Activated gamma-delta T cell treated with anti-CD3 and anti-CD28 coated beads, Interleukin-2, amount 50 U/mL, for 16 hours (primary cell): ENCODE measurements around the gene TMEM223.
"Not testable (repeated sequence)": the region's sequence is repeated elsewhere in the genome, so short reads cannot be mapped to it uniquely, and the experiment has no call there.

ENCODE experiments used
- DNase-seq: peaks from one replicate; pipeline ENCODE4 v3.0.0-alpha.2; 2020; ENCODE audit warnings: low read depth

Gene TMEM223

DNA sequence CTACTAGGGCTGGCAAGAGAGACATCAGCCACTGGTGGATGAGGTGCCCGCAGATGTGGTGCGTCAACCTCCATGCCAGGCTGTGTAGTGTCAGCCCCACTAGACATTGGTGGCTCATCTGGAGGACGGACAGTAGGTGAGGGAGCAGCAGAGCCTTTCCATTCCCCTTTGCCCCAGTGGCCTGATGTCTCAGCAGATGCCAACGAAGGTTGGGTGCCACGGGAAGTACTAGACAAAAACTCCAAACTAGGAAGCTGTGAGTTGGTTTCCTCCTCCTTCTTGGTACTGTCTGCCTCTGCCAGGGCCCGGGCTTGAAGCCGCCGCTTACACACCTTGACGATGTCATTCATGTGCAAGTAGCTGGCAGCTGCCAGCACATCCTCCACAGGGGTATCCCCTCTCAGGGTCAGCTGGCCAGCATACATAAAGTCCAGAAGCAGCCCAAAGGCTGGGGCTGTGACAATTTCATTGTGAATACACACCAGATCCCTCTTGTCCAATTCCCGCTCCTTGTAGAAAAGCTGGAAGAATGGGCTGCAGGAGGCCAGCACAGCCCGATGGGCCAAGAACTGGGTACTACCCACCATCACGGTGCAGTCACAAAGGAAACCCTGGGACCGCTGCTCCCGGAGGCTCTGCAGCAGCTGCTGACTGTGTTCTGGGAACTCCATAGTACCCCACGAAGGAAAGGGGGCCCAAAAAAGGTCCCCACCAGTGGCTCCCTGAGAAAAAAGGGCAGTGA, 38.6 kb downstream of the TMEM223 start:
- no peak for DNase-seq

- DNase-seq = no peak
These were observed 39.5 kb downstream of the TMEM223 start for GRCh38 chr11:62752177-62752785.

DNA sequence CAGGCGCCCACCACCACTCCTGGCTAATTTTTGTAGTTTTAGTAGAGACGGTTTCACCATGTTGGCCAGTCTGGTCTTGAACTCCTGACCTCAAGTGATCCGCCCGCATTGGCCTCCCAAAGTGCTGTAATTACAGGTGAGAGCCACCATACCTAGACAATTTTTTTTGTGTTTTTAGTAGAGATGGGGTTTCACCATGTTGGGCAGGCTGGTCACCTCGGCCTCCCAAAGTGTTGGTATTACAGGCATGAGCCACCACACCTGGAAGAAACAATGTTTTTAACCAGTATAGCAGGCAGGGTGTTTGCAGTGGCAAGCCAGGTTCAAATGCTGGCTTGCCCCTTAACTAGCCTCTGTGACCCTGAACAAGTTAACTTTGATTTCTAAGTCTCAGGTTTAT, 41.9 kb downstream of the TMEM223 start:
- not testable (repeated sequence) for DNase-seq

DNA sequence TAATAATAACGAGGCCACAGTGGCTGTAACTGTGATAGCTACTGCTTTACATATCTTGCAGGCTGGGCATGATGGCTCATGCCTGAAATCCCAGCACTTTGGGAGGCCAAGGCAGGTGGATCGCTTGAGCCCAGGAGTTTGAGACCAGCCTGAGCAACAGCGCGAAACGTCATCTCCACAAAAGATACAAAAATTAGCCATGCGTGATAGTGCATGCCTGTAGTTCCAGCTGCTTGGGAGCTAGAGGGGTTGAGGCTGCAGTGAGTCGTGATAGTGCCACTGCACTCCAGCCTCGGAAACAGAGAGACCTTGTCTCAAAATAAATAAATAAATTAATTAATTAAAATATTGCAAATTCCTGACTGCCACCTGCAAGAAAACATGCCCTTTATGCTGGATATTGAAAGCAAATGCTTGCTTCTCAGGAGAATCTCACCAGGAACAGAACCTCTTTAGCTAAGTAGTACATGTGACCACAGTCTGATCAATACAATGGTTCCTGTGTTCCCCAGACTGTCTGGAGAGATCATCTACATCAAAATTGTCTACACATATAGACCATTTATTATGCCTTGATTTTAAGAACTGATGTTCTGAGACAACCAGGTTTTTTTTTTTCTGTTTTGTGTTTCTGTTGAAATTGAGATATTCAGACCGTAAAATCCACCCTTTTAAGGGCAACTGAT, 44.2 kb downstream of the TMEM223 start:
- DNase-seq = no peak
